ENCODE data around the gene PPP6R1. TPM values are rescaled to one million over a fixed set of nuclear protein-coding genes. Genes with fewer than 3 reads are reported as not detected.

The PPP6R1 gene
- total RNA-seq, 4 donors from 2014 or later = 30.6 to 59.2 (median 47.4) TPM

- H3K9me3 ChIP-seq = no peaks in the 10 kb centered on the region
- peaks cover 9 to 11% (median 10%) of the 10 kb centered on the region in 3 donors for H3K4me1 ChIP-seq
- H3K27ac ChIP-seq = no peak overlapping the region
- WGBS, 2 donors = 56 to 78% methylated on average over 5 to 7 of the region's 9 CpGs
- TF ChIP-seq POLR2A (IDR thresholded peaks at IDR 0.05) = no peak
- no peak for TF ChIP-seq CTCF (IDR thresholded peaks at IDR 0.05)
- no peak overlapping the region for H3K4me3 ChIP-seq
- DNase-seq = no peak
- intact Hi-C loops (cut with DNase I) = loop anchor here (10.0 kb wide), 1 partner anchor 69 kb away; the partner anchor contains the start of genes IL11 and TMEM190
- no peaks in the 10 kb centered on the region for H3K27me3 ChIP-seq
- peaks cover 0 to 8% (median 0%) of the 10 kb centered on the region in 3 donors for H3K36me3 ChIP-seq
Observed at GRCh38 chr19:55305491-55305890, 46.7 kb upstream of the PPP6R1 start.

- 80% methylated on average over 9 of the region's 14 CpGs; no CpG with 5 or more reads in 1 of the 2 donors for WGBS, 2 donors
- TF ChIP-seq CTCF (IDR thresholded peaks at IDR 0.05) (no peak), POLR2A (IDR thresholded peaks at IDR 0.05) (no peak)
Observed at GRCh38 chr19:55304980-55305379, 46.2 kb upstream of the PPP6R1 start.

DNA sequence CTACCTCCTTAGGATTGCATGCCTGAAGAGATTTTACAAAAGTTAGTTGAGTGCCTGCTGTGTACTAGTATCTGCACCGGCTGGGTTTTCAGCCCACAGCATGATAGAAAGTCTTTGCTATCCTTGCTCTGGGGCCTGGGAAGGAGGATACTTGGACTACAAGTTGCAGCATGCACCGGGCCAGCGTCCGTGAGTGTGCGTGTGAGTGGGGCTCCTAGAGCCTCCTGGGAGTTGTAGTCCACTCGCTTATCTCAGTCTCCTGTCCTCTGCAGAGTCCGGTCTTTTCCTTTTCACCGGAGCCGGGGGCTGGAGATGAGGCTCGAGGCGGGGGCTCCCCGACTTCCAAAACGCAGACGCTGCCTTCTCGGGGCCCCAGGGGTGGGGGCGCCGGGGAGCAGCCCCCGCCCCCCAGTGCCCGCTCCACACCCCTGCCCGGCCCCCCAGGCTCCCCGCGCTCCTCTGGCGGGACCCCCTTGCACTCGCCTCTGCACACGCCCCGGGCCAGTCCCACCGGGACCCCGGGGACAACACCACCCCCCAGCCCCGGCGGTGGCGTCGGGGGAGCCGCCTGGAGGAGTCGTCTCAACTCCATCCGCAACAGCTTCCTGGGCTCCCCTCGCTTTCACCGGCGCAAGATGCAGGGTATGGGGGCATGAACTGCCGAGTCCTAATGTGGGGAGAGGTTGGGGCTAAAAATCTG is 45.6 kb upstream of the PPP6R1 start:
- Histone ChIP-seq H3K27ac (no peak overlapping the region), H3K4me1 (peaks cover 9 to 11% (median 10%) of the 10 kb centered on the region in 3 donors), H3K9me3 (no peaks in the 10 kb centered on the region), H3K36me3 (peaks cover 0 to 8% (median 0%) of the 10 kb centered on the region in 3 donors), H3K27me3 (no peaks in the 10 kb centered on the region), H3K4me3 (no peak overlapping the region)
- no peak for DNase-seq
- intact Hi-C loops (cut with DNase I) = loop anchor here (10.0 kb wide), 1 partner anchor 70 kb away; the partner anchor contains the start of genes IL11 and TMEM190
- TF ChIP-seq POLR2A (IDR thresholded peaks at IDR 0.05) (no peak), CTCF (IDR thresholded peaks at IDR 0.05) (no peak)
- 75 to 78% methylated on average over 5 to 6 of the region's 39 CpGs for WGBS, 2 donors

More at GRCh38 chr19:55304980-55305379, 46.2 kb upstream of the PPP6R1 start:
- no peak for DNase-seq
- Histone ChIP-seq H3K36me3 (peaks cover 0 to 8% (median 0%) of the 10 kb centered on the region in 3 donors), H3K9me3 (no peaks in the 10 kb centered on the region), H3K4me1 (peaks cover 9 to 11% (median 10%) of the 10 kb centered on the region in 3 donors), H3K27ac (no peak overlapping the region), H3K27me3 (no peaks in the 10 kb centered on the region), H3K4me3 (no peak overlapping the region)
- intact Hi-C loops (cut with DNase I) = loop anchor here (10.0 kb wide), 1 partner anchor 70 kb away; the partner anchor contains the start of genes IL11 and TMEM190

DNA sequence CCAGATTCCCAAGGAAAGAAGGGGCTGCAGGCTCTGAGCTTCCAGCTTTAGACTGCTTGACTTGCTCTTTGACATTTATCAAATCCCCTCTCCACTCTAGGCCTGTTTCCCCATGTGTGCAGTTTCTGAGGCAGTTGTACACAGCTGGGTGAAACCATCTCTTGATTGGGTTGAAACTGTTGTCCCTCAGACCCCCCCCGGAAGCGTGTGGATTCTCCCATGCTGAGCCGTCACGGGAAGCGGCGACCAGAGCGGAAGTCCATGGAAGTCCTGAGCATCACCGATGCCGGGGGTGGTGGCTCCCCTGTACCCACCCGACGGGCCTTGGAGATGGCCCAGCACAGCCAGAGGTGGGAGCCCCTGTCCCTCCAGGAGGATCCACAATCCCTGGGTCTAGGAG is 44.7 kb upstream of the PPP6R1 start:
- H3K4me1 ChIP-seq = peaks cover 9 to 11% (median 10%) of the 10 kb centered on the region in 3 donors
- no peak overlapping the region for H3K4me3 ChIP-seq
- no peaks in the 10 kb centered on the region for H3K9me3 ChIP-seq
- peaks cover 0 to 8% (median 0%) of the 10 kb centered on the region in 3 donors for H3K36me3 ChIP-seq
- no peaks in the 10 kb centered on the region for H3K27me3 ChIP-seq
- H3K27ac ChIP-seq = no peak overlapping the region
- DNase-seq = no peak
- TF ChIP-seq CTCF (IDR thresholded peaks at IDR 0.05) (no peak), POLR2A (IDR thresholded peaks at IDR 0.05) (no peak)
- intact Hi-C loops (cut with DNase I) = loop anchor here (10.0 kb wide), 1 partner anchor 71 kb away; the partner anchor contains the start of genes IL11 and TMEM190
- 95 to 100% methylated on average over 1 to 11 of the region's 11 CpGs for WGBS, 2 donors

DNA sequence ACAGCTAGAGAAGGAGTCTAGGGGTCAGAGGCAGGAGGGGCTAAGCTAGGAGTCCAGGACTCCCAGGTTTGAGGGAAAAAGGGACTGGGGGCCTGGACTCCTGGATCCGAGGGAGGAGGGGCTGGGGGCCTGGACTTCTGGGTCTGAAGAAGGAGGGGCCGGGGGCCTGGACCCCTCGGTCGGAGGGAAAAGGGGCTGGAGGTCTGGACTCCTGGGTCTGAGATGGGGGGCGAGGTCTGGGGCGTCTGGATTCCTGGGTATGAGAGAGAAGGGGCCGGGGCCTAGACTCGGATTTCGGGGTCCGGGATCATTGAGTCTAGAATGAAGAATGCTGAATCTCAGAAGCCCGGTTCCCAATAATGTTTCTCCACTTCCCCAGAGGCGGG is 43.5 kb upstream of the PPP6R1 start:
- 40 to 60% methylated on average over 2 to 10 of the region's 12 CpGs for WGBS, 2 donors
- TF ChIP-seq CTCF (IDR thresholded peaks at IDR 0.05) (no peak), POLR2A (IDR thresholded peaks at IDR 0.05) (no peak)
- Histone ChIP-seq H3K4me1 (peaks cover 9 to 11% (median 10%) of the 10 kb centered on the region in 3 donors), H3K36me3 (peaks cover 0 to 8% (median 0%) of the 10 kb centered on the region in 3 donors), H3K27ac (peak overlapping the region in 1 of 4 donors; percentile 4), H3K27me3 (no peaks in the 10 kb centered on the region), H3K4me3 (peak overlapping the region in 3 of 4 donors; percentile 32 to 62 (median 35)), H3K9me3 (no peaks in the 10 kb centered on the region)
- intact Hi-C loops (cut with DNase I) = loop anchor here (10.0 kb wide), 1 partner anchor 72 kb away; the partner anchor contains the start of genes IL11 and TMEM190
- DNase-seq = no peak

Data from esophagus squamous epithelium (tissue), 5 donors.